HG03159 (cell line): ENCODE results near the gene IL17REL.

ENCODE experiments used
- ATAC-seq: cut with Tn5 transposase; IDR thresholded peaks from one replicate; pipeline ENCODE4 v1.9.1; 2021; ENCODE audit warnings: mild to moderate bottlenecking, moderate library complexity; ENCODE audit not compliant: unreplicated experiment

IL17REL gene

GRCh38 chr22:50008151-50009040, 4.2 kb downstream of the IL17REL start:
- ATAC-seq, result no peak

GRCh38 chr22:50007057-50007511, 5.5 kb downstream of the IL17REL start:
- ATAC-seq, result no peak

GRCh38 chr22:50004918-50005317, 7.6 kb downstream of the IL17REL start:
- ATAC-seq, result no peak

GRCh38 chr22:50002791-50003190, 9.8 kb downstream of the IL17REL start:
- ATAC-seq, result no peak

GRCh38 chr22:50001388-50002231, 11.0 kb downstream of the IL17REL start:
- ATAC-seq, result no peak

GRCh38 chr22:50000587-50001387, 11.8 kb downstream of the IL17REL start:
- ATAC-seq, result no peak

GRCh38 chr22:49999946-50000586, 12.5 kb downstream of the IL17REL start:
- ATAC-seq, result no peak

- ATAC-seq, result no peak
Measured at GRCh38 chr22:49999063-49999945, 13.3 kb downstream of the IL17REL start.

GRCh38 chr22:49998718-49999062, 13.9 kb downstream of the IL17REL start:
- no peak for ATAC-seq

- ATAC-seq, result no peak
Measured at GRCh38 chr22:49997932-49998717, 14.4 kb downstream of the IL17REL start.

- no peak for ATAC-seq
Measured at GRCh38 chr22:49997251-49997599, 15.3 kb downstream of the IL17REL start.

GRCh38 chr22:49996518-49997250, 15.9 kb downstream of the IL17REL start:
- ATAC-seq, result no peak

- ATAC-seq, result no peak
Measured at GRCh38 chr22:49996119-49996517, 16.4 kb downstream of the IL17REL start.

GRCh38 chr22:49995361-49996118, 17.0 kb downstream of the IL17REL start:
- ATAC-seq, result no peak

- no peak for ATAC-seq
Measured at GRCh38 chr22:49995041-49995360, 17.6 kb downstream of the IL17REL start.

GRCh38 chr22:49994361-49995040, 18.1 kb downstream of the IL17REL start:
- ATAC-seq, result no peak
